GM21825 (cell line): Measurements from ENCODE around the gene ZCCHC13.
A peak's percentile ranks its signal among the peaks of the same experiment; 100 is the strongest.
"Not testable (repeated sequence)": the region's sequence is repeated elsewhere in the genome, so short reads cannot be mapped to it uniquely, and the experiment has no call there.

Experiments used
- ATAC-seq: cut with Tn5 transposase; IDR thresholded peaks from one replicate; pipeline ENCODE4 v1.9.1; 2021; ENCODE audit warnings: mild to moderate bottlenecking, moderate library complexity; ENCODE audit not compliant: unreplicated experiment

ZCCHC13 gene

GRCh38 chrX:74319321-74319720 is 15.3 kb downstream of the ZCCHC13 start:
- ATAC-seq = not testable (repeated sequence)

- ATAC-seq = no peak
These were observed 17.2 kb downstream of the ZCCHC13 start for GRCh38 chrX:74321191-74321590.

- no peak for ATAC-seq
These were observed 20.2 kb downstream of the ZCCHC13 start for GRCh38 chrX:74324131-74324530.

- no peak for ATAC-seq
These were observed 21.4 kb downstream of the ZCCHC13 start for GRCh38 chrX:74325130-74326059.

- ATAC-seq = no peak
These were observed 34.9 kb downstream of the ZCCHC13 start for GRCh38 chrX:74338852-74339251.

GRCh38 chrX:74340051-74340450 is 36.1 kb downstream of the ZCCHC13 start:
- ATAC-seq = no peak

- not testable (repeated sequence) for ATAC-seq
These were observed 38.2 kb downstream of the ZCCHC13 start for GRCh38 chrX:74342211-74342610.

GRCh38 chrX:74343343-74344279 is 39.6 kb downstream of the ZCCHC13 start:
- peak; percentile 88 for ATAC-seq

- ATAC-seq = peak; percentile 15
These were observed 40.3 kb downstream of the ZCCHC13 start for GRCh38 chrX:74344280-74344622.

- ATAC-seq = no peak
These were observed 42.1 kb downstream of the ZCCHC13 start for GRCh38 chrX:74346088-74346487.

- no peak for ATAC-seq
These were observed 45.4 kb downstream of the ZCCHC13 start for GRCh38 chrX:74349387-74349786.

- no peak for ATAC-seq
These were observed 47.8 kb downstream of the ZCCHC13 start for GRCh38 chrX:74351760-74352159.

GRCh38 chrX:74353984-74354383 is 50.0 kb downstream of the ZCCHC13 start:
- no peak for ATAC-seq
